Smooth muscle cell (in vitro differentiated cells): ENCODE data around the gene THY1. TPM values are rescaled to one million over a fixed set of nuclear protein-coding genes. Genes with fewer than 3 reads are reported as not detected.
A peak's percentile ranks its signal among the peaks of the same experiment; 100 is the strongest.

ENCODE experiments used
- DNase-seq: peaks from one replicate; lab custom pipeline; 2025; ENCODE audit not compliant: unreplicated experiment; lab: John Stamatoyannopoulos, UW
- H2AFZ ChIP-seq: fragments of 200-600 bp; sonication (generic); 2 replicates; pipeline ENCODE4 v1.6.0; 2016; ENCODE audit warnings: antibody characterized with exemption, low read depth, mild to moderate bottlenecking
- H3F3A ChIP-seq: fragments of 200-600 bp; sonication (generic); 2 replicates; pipeline ENCODE4 v1.6.0; 2017; ENCODE audit warnings: antibody characterized with exemption, low read depth
- H3K27ac ChIP-seq: fragments of 200-600 bp; sonication (generic); 2 replicates; pipeline ENCODE4 v1.5.1; 2016; ENCODE audit warnings: low read depth, mild to moderate bottlenecking
- H3K27me3 ChIP-seq: fragments of 200-600 bp; sonication (generic); 2 replicates; pipeline ENCODE4 v1.6.1; 2016; ENCODE audit warnings: low read depth, mild to moderate bottlenecking
- H3K36me3 ChIP-seq: fragments of 200-600 bp; sonication (generic); 2 replicates; pipeline ENCODE4 v1.5.1; 2016; ENCODE audit warnings: low read depth
- H3K4me1 ChIP-seq: fragments of 200-600 bp; sonication (generic); 2 replicates; pipeline ENCODE4 v1.5.1; 2016; ENCODE audit warnings: low read depth
- H3K4me2 ChIP-seq: fragments of 200-600 bp; sonication (generic); 2 replicates; pipeline ENCODE4 v1.6.0; 2016; ENCODE audit warnings: mild to moderate bottlenecking
- H3K4me3 ChIP-seq: fragments of 200-600 bp; sonication (generic); 2 replicates; pipeline ENCODE4 v1.5.1; 2016; ENCODE audit warnings: mild to moderate bottlenecking
- H3K79me2 ChIP-seq: fragments of 200-600 bp; sonication (generic); 2 replicates; pipeline ENCODE4 v1.6.0; 2016; ENCODE audit warnings: low read depth, mild to moderate bottlenecking
- H3K9ac ChIP-seq: fragments of 200-600 bp; sonication (generic); 2 replicates; pipeline ENCODE4 v1.6.0; 2016; ENCODE audit warnings: low read depth
- H3K9me3 ChIP-seq: fragments of 200-600 bp; sonication (generic); replicated peaks from 2 replicates; pipeline ENCODE4 v1.5.1; 2016; ENCODE audit warnings: low read depth
- H4K20me1 ChIP-seq: fragments of 200-600 bp; sonication (generic); 2 replicates; pipeline ENCODE4 v1.6.0; 2016; ENCODE audit warnings: low read depth
- WGBS: methylation state at CpG from one replicate; pipeline ENCODE4 v1.1.7; 2016; ENCODE audit warnings: low lambda C conversion rate; 5-methylcytosine and 5-hydroxymethylcytosine counted together
- polyA plus RNA-seq: library from polyadenylated mRNA; unstranded; fragments of >200 nt; fragmentation: Nextera tagmentation; extraction: Ambion mirVana; gene quantifications from 2 replicates; pipeline ENCODE4 v1.2.1, GENCODE V29; 2016
- total RNA-seq: library from RNA; depleted of rRNA; stranded (reverse); fragments of >200 nt; gene quantifications from 2 replicates; pipeline ENCODE4 v1.2.3, GENCODE V29; 2014
- TF ChIP-seq, protein P1 (sequence below): fragments of 200-600 bp; sonication (generic); IDR thresholded peaks from 2 replicates; pipeline ENCODE4 v1.5.1; 2017; ENCODE audit warnings: borderline replicate concordance, mild to moderate bottlenecking, antibody characterized with exemption; ENCODE audit not compliant: insufficient read depth, poor library complexity, severe bottlenecking

The THY1 gene
- total and polyA plus RNA-seq, 2 experiments from 2014 or later: 297 to 614 TPM

DNA sequence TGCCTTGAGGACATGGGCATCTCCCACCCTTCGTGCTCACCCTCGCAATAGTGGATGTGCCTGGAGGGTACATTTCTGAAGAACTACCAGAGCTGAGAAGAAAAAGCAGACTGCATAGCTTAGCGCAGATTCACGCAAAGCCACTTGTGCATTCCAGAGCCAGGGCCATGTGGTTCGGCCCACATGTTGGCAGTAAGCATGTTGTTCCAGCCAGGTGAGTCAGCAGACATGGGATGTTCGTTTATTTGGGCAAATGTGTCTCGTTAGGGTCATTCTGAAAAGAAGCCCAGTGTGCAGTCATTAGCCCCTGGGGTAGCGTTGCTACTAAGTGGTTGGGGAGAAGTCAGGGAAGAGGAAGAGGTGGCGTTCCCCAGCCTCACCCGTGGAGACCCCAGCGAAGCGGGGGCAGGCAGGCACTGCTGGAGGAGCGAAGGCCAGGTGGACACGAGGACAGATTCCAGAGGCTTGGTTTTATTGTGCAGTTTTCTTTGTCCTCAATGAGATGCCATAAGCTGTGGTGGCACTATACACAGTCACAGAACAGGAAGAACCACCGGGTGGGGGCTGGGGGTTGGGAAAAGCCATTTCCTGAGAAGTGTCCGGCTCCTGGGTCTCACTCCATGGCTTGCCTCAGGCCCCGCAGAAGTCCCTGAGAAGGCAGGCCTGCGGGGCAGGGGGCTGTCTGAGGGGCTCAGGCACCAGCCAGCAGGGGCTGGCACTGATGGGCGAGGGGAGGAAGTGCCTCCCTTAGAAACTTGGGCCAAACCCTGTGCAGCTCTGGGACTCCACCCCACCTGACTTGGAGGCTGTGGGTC, 5.0 kb downstream of the THY1 start:
- DNase-seq: no peak
- TF ChIP-seq, protein P1, sequence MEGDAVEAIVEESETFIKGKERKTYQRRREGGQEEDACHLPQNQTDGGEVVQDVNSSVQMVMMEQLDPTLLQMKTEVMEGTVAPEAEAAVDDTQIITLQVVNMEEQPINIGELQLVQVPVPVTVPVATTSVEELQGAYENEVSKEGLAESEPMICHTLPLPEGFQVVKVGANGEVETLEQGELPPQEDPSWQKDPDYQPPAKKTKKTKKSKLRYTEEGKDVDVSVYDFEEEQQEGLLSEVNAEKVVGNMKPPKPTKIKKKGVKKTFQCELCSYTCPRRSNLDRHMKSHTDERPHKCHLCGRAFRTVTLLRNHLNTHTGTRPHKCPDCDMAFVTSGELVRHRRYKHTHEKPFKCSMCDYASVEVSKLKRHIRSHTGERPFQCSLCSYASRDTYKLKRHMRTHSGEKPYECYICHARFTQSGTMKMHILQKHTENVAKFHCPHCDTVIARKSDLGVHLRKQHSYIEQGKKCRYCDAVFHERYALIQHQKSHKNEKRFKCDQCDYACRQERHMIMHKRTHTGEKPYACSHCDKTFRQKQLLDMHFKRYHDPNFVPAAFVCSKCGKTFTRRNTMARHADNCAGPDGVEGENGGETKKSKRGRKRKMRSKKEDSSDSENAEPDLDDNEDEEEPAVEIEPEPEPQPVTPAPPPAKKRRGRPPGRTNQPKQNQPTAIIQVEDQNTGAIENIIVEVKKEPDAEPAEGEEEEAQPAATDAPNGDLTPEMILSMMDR: no peak
- peaks cover 16% of the 10 kb centered on the region for H3K4me1 ChIP-seq
- peak overlapping the region; percentile 99 for H3K27ac ChIP-seq
- 54% methylated on average over 19 of the region's 19 CpGs for WGBS
- peak overlapping the region; percentile 82 for H3K4me2 ChIP-seq
- peaks cover 30% of the 10 kb centered on the region for H4K20me1 ChIP-seq
- H3K9ac ChIP-seq: peak overlapping the region; percentile 93
- H2AFZ ChIP-seq: no peak overlapping the region
- H3K27me3 ChIP-seq: no peaks in the 10 kb centered on the region
- no peaks in the 10 kb centered on the region for H3K9me3 ChIP-seq
- H3K79me2 ChIP-seq: peaks cover 29% of the 10 kb centered on the region
- H3F3A ChIP-seq: peaks cover 5% of the 10 kb centered on the region
- H3K4me3 ChIP-seq: no peak overlapping the region
- no peaks in the 10 kb centered on the region for H3K36me3 ChIP-seq

DNA sequence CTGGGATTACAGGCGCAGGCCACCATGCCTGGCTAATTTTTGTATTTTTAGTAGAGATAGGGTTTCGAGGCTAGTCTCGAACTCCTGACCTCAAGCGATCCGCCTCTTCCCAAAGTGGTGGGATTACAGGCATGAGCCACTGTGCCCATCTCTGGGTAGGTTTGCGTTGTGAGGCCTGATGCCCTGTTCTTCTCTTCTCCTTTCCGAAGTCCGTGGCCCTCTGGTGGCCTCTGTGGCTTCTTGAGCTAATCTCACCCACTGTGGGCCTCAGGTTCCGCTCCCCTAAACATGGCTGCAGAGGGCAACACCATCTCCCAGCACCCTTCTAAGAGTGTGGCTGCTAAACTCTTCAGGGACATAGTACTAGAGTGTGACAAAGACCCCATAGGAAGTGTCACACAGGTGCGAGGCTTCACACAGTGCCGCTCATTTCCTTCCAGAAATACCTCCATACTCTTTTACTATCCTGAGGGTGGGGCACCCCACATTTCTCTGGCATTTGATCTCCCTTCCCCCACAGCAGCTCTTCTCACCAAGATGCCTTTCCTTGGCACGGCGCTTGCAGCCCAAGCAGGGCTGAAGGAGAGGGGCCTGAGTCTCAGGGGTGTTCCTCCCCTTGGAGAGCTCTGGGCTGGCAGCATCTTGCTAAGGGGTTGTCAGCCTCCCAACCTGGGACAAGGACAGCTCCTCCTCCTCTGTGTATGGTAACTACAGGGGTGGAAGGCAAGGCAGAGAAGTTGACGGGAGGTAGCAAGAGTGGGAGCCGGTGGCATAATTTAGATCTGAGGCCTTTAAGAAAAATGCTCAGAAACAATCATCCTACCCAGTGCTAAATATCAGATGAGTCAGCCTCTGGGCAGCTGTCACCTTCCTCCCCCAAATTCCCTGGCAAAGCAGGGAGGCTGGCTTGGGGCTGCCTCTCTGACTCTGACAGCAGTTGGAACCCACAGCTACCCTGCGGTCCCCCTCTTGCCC, 6.1 kb downstream of the THY1 start:
- Histone ChIP-seq H2AFZ (no peak overlapping the region), H3K27me3 (no peaks in the 10 kb centered on the region), H3K9me3 (no peaks in the 10 kb centered on the region), H3K79me2 (peaks cover 25% of the 10 kb centered on the region), H3K9ac (peak overlapping the region; percentile 93), H4K20me1 (peaks cover 27% of the 10 kb centered on the region), H3K4me3 (no peak overlapping the region), H3K36me3 (no peaks in the 10 kb centered on the region), H3K4me1 (peaks cover 16% of the 10 kb centered on the region), H3F3A (peaks cover 5% of the 10 kb centered on the region), H3K27ac (peak overlapping the region; percentile 99), H3K4me2 (peak overlapping the region; percentile 82)
- DNase-seq: no peak
- 75% methylated on average over 16 of the region's 16 CpGs for WGBS
- TF ChIP-seq, protein P1: no peak

DNA sequence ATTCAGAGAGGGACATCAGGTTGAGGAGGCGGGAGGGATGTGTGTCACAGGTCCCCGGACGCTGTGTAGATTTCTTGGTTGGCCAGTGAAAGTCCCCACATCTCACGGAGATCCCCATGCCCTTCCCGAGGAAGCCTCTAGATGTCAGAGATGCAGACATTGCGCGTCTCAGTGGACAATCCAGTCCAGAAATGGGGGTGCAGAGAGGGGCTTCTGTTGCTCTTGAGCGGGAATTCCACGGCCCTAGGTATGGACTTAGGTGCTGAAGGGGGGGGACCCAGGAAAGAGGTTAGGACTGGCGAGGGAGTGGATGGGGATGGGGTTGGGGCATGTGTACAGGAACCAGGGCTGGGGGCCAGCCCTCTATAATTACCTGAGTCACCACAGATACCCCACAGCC, 7.0 kb downstream of the THY1 start:
- no peak overlapping the region for H3K9ac ChIP-seq
- no peak overlapping the region for H3K4me3 ChIP-seq
- H4K20me1 ChIP-seq: peaks cover 18% of the 10 kb centered on the region
- no peaks in the 10 kb centered on the region for H3K27me3 ChIP-seq
- H3K4me1 ChIP-seq: peaks cover 7% of the 10 kb centered on the region
- peaks cover 5% of the 10 kb centered on the region for H3F3A ChIP-seq
- no peaks in the 10 kb centered on the region for H3K36me3 ChIP-seq
- DNase-seq: no peak
- no peak overlapping the region for H3K27ac ChIP-seq
- no peaks in the 10 kb centered on the region for H3K9me3 ChIP-seq
- 96% methylated on average over 10 of the region's 10 CpGs for WGBS
- no peak overlapping the region for H2AFZ ChIP-seq
- peaks cover 16% of the 10 kb centered on the region for H3K79me2 ChIP-seq
- no peak overlapping the region for H3K4me2 ChIP-seq
- TF ChIP-seq, protein P1: no peak
